GM10248 (cell line): Measurements from ENCODE around the gene DCAF7.

Experiments
- CTCF ChIA-PET: fragments of 300-600 bp; sonication (Branson Sonifier 250); formaldehyde crosslinking; extraction: SDS; loops from one replicate; lab custom pipeline; 2021; ENCODE audit warnings: antibody characterized with exemption; lab: Yijun Ruan, JAX
- POLR2A ChIA-PET: fragments of 350-650 bp; sonication (Branson Sonifier 250); formaldehyde crosslinking; extraction: SDS; loops from one replicate; lab custom pipeline; 2020; ENCODE audit warnings: antibody characterized with exemption; lab: Yijun Ruan, JAX
- DNase-seq: peaks from one replicate; pipeline ENCODE4 v3.0.0; 2012; ENCODE audit errors: extremely low spot score
- CTCF ChIP-seq: IDR thresholded peaks from 2 replicates; pipeline ENCODE4 v1.5.1; 2012; ENCODE audit warnings: mild to moderate bottlenecking, low read depth; ENCODE audit errors: extremely low read depth, missing control alignments, control extremely low read depth

The DCAF7 gene

GRCh38 chr17:63592797-63593196 is 42.5 kb downstream of the DCAF7 start:
- ChIA-PET CTCF (interaction anchor here (1.1 to 1.9 kb wide), 3 partner anchors 10 to 167 kb away, joined by 4 to 11 read pairs (median 5); no protein-coding TSS in a partner anchor), POLR2A (no interaction called here)

DNA sequence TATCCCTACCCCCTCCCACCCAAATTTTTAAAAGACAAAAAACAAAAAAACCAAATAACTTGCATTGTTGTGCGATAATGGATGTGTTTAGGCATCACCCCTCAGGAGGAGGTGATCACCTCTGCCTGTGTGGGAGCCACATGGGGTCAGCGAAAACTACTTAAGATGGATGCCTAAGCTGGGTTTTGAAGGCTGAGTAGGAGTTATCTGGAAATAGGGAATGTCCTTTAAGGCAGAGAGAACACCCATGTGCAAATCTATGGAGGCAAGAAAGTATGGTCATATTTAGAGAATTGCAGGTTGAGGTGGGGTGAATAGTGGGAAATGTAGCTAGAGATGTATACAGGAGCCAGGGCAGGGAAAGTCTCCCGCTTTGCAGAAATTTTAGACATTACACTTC is 44.9 kb downstream of the DCAF7 start:
- no peak for TF ChIP-seq CTCF
- DNase-seq = no peak
- POLR2A ChIA-PET = no interaction called here
- CTCF ChIA-PET = no interaction called here

More at GRCh38 chr17:63592797-63593196, 42.5 kb downstream of the DCAF7 start:
- no peak for DNase-seq
- no peak for TF ChIP-seq CTCF

GRCh38 chr17:63596856-63597586 is 46.7 kb downstream of the DCAF7 start:
- TF ChIP-seq CTCF = no peak
- ChIA-PET POLR2A (no interaction called here), CTCF (interaction anchor here (0.7 to 1.3 kb wide), 2 partner anchors 15 kb away, joined by 3 to 4 read pairs; no protein-coding TSS in a partner anchor)
- DNase-seq = no peak

- no peak for DNase-seq
- CTCF ChIA-PET = interaction anchor here (1.3 kb wide), 1 partner anchor 13 kb away, joined by 3 read pairs; no protein-coding TSS in a partner anchor
- no peak for TF ChIP-seq CTCF
- POLR2A ChIA-PET = no interaction called here
Measured at GRCh38 chr17:63598281-63598680, 48.0 kb downstream of the DCAF7 start.

DNA sequence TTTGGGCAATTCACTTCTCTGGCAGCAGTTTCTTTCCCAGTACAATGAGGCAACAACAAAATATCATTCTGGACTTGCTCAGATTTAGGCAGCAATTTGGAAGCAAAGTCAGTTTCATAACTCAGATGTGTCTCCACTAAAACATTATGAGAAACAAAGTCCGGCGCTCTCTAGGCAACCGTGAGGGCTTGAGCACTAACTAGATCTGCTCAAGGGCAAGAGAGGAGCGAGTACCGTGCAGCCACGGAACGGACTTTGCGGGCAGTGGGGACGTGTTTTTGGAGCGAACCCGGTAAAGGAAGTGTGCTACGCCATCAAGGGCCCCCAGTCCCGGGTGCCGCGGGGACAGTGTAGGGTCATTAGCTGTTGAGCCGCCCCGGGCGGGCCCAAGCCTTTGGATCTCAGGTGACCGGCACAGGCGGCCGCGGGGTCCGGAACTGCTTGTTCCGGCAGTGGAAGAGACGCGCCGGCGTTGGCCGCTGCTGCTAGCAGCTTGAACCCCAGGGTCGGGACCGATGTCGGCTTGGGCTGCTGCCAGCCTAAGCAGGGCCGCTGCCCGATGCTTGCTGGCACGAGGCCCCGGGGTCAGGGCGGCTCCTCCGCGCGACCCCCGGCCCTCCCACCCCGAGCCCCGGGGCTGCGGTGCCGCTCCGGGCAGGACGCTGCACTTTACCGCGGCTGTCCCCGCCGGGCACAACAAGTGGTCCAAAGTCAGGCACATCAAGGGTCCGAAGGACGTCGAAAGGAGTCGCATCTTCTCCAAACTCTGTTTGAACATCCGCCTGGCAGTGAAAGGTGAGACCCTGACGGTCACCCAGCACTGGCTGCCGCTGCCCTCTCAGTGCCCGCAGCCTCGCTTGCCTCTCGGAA is 50.5 kb downstream of the DCAF7 start, which contains the start of gene TACO1:
Gene TACO1 (plus strand): TSS at position 327 of the 870 bp plus-strand sequence. CDS start 189 bp downstream, at position 516.
- ChIA-PET POLR2A (no interaction called here), CTCF (interaction anchor here (1.1 to 5.7 kb wide), 6 partner anchors 10 to 194 kb away, joined by 3 to 49 read pairs (median 7); partner anchors contain the start of gene MAP3K3)
- TF ChIP-seq CTCF = no peak
- DNase-seq = peak; percentile 88
